Thyroid gland (tissue), 4 donors: ENCODE measurements around the gene DYNC2LI1. TPM values are rescaled to one million over a fixed set of nuclear protein-coding genes. Genes with fewer than 3 reads are reported as not detected.
A peak's percentile ranks its signal among the peaks of the same experiment; 100 is the strongest.
"Not testable (repeated sequence)": the region's sequence is repeated elsewhere in the genome, so short reads cannot be mapped to it uniquely, and the experiment has no call there.

Experiments
- DNase-seq, 2 donors: peaks; one replicate each; pipeline ENCODE4 v3.0.0-alpha.2; 2019
- H3K27ac ChIP-seq, 3 donors: fragments of 200-600 bp; sonication (generic); 1 replicate in 2 of 3; 2 replicates in 1 of 3; pipeline ENCODE4 v1.5.1; 2016 to 2019; ENCODE audit warnings: mild to moderate bottlenecking in 1 of 3, moderate library complexity in 1 of 3
- H3K27me3 ChIP-seq: fragments of 200-600 bp; sonication (generic); one replicate; pipeline ENCODE4 v1.5.1; 2019
- H3K36me3 ChIP-seq, 2 donors: fragments of 200-600 bp; sonication (generic); one replicate each; pipeline ENCODE4 v1.5.1; 2016 to 2019
- H3K4me1 ChIP-seq, 2 donors: fragments of 200-600 bp; sonication (generic); one replicate each; pipeline ENCODE4 v1.5.1; 2017 to 2019
- H3K4me3 ChIP-seq, 3 donors: fragments of 200-600 bp; sonication (generic); replicated peaks in 1 of 3; 1 replicate in 2 of 3; 2 replicates in 1 of 3; pipeline ENCODE4 v1.5.1; 2016; ENCODE audit warnings: mild to moderate bottlenecking in 1 of 3
- H3K9me3 ChIP-seq: fragments of 200-600 bp; sonication (generic); one replicate; pipeline ENCODE4 v1.5.1; 2017
- POLR2A ChIP-seq, 2 donors: fragments of 450-650 bp; IDR thresholded peaks; one replicate each; pipeline ENCODE4 v1.6.1; 2017; ENCODE audit warnings: antibody characterized with exemption in 2 of 2, mild to moderate bottlenecking in 2 of 2, moderate library complexity in 1 of 2
- WGBS, 2 donors: methylation state at CpG; one replicate each; pipeline ENCODE4 v1.1.5; 2017; 5-methylcytosine and 5-hydroxymethylcytosine counted together
- intact Hi-C: fragments of 100-400 bp; cut with DNase I; formaldehyde crosslinking; loops from one replicate; pipeline ENCODE4 v1.15.1; 2023
- total RNA-seq, 4 donors: library from RNA; depleted of rRNA; stranded (reverse); fragments of >200 nt; gene quantifications; one replicate each; pipeline ENCODE4 v1.2.3, GENCODE V29; 2016
- TF ChIP-seq, protein P1 (sequence below), 6 experiments: fragments of 200-600 bp in 3 of 6; fragments of 450-650 bp in 3 of 6; sonication (generic) in 3 of 6; IDR thresholded peaks; one replicate each; pipeline ENCODE4 v1.5.1; 2016 to 2019; ENCODE audit warnings: antibody characterized with exemption in 6 of 6, mild to moderate bottlenecking in 2 of 6, inconsistent platforms in 1 of 6, moderate library complexity in 1 of 6

The DYNC2LI1 gene
- 10 to 100 TPM; 37.7 to 55.0 (median 45.2) TPM for total RNA-seq

GRCh38 chr2:43773876-43774613 is at the start of gene DYNC2LI1:
Gene DYNC2LI1, plus strand, starts transcription at chr2:43774039. Its CDS starts 100 bp downstream, at chr2:43774139.
- peak; percentile 90 to 93 for DNase-seq
- H3K4me3 ChIP-seq: peak within 1 kb of the TSS; percentile 37 to 85 (median 79)
- H3K27me3 ChIP-seq: no peaks in the 10 kb centered on the region
- H3K27ac ChIP-seq: peak within 1 kb of the TSS; percentile 83 to 91 (median 90)
- TF ChIP-seq, protein P1, sequence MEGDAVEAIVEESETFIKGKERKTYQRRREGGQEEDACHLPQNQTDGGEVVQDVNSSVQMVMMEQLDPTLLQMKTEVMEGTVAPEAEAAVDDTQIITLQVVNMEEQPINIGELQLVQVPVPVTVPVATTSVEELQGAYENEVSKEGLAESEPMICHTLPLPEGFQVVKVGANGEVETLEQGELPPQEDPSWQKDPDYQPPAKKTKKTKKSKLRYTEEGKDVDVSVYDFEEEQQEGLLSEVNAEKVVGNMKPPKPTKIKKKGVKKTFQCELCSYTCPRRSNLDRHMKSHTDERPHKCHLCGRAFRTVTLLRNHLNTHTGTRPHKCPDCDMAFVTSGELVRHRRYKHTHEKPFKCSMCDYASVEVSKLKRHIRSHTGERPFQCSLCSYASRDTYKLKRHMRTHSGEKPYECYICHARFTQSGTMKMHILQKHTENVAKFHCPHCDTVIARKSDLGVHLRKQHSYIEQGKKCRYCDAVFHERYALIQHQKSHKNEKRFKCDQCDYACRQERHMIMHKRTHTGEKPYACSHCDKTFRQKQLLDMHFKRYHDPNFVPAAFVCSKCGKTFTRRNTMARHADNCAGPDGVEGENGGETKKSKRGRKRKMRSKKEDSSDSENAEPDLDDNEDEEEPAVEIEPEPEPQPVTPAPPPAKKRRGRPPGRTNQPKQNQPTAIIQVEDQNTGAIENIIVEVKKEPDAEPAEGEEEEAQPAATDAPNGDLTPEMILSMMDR (IDR thresholded peaks at IDR 0.05): no peak
- peak in 1 of 2 donors; percentile 80 for TF ChIP-seq POLR2A (IDR thresholded peaks at IDR 0.05)
- H3K9me3 ChIP-seq: no peaks in the 10 kb centered on the region
- intact Hi-C loops: loop anchor here (10.0 kb wide), 1 partner anchor 221 kb away; the partner anchor contains the start of gene LRPPRC
- no peaks in the 10 kb centered on the region for H3K36me3 ChIP-seq
- 1% methylated on average over 23 to 27 of the region's 31 CpGs for WGBS, 2 donors
- no peaks in the 10 kb centered on the region for H3K4me1 ChIP-seq

DNA sequence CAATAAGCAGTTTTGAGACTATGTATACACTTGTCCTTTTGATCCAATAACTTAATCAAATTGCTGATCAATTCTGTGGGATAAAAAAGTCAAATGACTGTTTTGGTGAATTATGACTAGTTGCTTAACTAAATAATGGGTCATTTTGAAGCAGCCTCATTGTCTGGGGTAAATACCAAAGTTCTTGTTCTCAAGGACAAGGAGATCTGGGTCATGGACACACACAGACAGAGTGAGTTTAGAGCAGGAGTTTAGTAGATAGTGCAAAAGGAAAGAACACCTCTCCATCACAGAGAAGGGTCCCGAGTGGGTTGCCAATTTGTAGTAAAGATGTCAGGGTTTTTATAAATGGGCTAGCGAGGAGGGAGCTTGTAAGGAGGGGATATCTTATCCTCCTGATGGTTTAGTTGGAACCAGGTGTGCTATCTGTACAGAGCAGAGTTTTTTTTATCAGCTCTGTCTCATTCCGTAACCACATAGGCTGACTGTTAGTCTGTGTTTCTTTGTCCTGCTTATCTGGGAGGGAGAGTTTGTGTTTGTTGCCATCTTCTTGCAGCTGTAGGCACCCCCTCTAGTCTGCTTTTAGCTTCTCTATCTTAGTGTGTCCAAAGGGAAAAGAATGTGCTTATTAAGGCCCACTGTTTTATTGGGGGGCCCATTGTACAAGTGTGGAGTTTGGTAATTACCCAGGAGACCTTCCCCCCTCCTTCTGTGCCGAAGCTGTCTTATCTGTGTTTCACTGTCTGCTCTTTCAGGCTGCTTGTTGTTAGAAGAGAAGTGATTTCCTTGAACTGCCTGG is 48.9 kb upstream of the DYNC2LI1 start:
- 68 to 71% methylated on average over 4 of the region's 4 CpGs for WGBS, 2 donors
- no peak overlapping the region for H3K27ac ChIP-seq
- intact Hi-C loops: no loop called here

GRCh38 chr2:43725711-43726246 is 48.1 kb upstream of the DYNC2LI1 start:
- intact Hi-C loops: no loop called here
- TF ChIP-seq, protein P1 (IDR thresholded peaks at IDR 0.05): no peak
- TF ChIP-seq POLR2A (IDR thresholded peaks at IDR 0.05): no peak
- no peak for DNase-seq
- Histone ChIP-seq H3K4me1 (no peaks in the 10 kb centered on the region), H3K27ac (no peak overlapping the region), H3K27me3 (no peaks in the 10 kb centered on the region), H3K36me3 (no peaks in the 10 kb centered on the region), H3K4me3 (no peak overlapping the region), H3K9me3 (no peaks in the 10 kb centered on the region)
- WGBS, 2 donors: 97 to 100% methylated on average over 3 of the region's 3 CpGs

More for the DNA sequence above, 48.9 kb upstream of the DYNC2LI1 start:
- Histone ChIP-seq H3K9me3 (no peaks in the 10 kb centered on the region), H3K36me3 (no peaks in the 10 kb centered on the region), H3K4me1 (no peaks in the 10 kb centered on the region), H3K4me3 (no peak overlapping the region), H3K27me3 (no peaks in the 10 kb centered on the region)
- TF ChIP-seq POLR2A (IDR thresholded peaks at IDR 0.05): no peak
- TF ChIP-seq, protein P1 (IDR thresholded peaks at IDR 0.05): no peak
- DNase-seq: no peak

DNA sequence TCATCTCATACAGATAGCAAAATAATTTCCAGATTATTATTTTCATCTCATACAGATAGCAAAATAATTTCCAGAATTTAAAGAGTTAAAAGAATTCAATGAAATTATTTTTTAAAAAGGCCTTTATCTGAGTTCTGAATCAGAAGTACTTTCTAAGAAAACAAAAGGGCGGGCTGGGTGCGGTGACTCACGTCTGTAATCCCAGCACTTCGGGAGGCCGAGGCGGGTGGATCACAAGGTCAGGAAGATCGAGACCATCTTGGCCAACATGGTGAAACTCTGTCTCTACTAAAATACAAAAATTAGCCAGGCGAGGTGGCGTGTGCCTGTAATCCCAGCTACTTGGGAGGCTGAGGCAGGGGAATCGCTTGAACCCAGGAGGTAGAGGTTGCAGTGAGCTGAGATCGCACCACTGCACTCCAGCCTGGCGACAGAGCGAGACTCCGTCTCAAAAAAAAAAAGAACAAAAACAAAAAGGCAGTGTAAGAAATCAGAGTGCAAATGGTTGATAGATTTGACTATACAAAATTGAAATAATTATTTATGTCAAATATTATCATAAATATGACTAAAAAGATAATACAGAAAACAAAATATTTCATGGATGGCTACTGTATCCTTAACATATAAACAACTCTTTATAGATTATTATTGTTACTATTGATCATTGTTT is 46.7 kb upstream of the DYNC2LI1 start:
- WGBS, 2 donors: 66 to 68% methylated on average over 14 of the region's 14 CpGs

DNA sequence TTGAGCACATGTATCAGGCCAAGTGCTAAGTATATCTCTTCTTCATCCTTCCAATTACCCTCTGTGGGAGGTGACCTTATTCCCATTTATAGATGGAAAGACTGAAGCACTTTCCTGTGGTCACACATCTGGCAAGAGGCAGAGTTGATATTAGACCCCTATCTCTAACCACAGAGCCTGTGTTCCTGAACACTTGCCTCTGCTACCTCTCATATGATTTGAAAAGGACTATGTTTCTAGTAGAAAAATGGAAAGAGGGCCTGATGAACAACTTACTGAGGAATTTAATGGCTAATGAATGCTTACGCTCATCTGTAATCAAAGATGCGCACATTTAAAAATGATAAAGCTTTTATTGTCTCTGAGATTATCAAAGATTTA is 46.2 kb upstream of the DYNC2LI1 start:
- TF ChIP-seq, protein P1 (IDR thresholded peaks at IDR 0.05): no peak
- TF ChIP-seq POLR2A (IDR thresholded peaks at IDR 0.05): no peak
- Histone ChIP-seq H3K36me3 (no peaks in the 10 kb centered on the region), H3K27ac (no peak overlapping the region), H3K9me3 (no peaks in the 10 kb centered on the region), H3K4me1 (no peaks in the 10 kb centered on the region), H3K4me3 (no peak overlapping the region), H3K27me3 (no peaks in the 10 kb centered on the region)
- 97 to 100% methylated on average over 2 of the region's 2 CpGs for WGBS, 2 donors
- intact Hi-C loops: no loop called here
- no peak for DNase-seq

More for the DNA sequence above, 46.7 kb upstream of the DYNC2LI1 start:
- H3K4me1 ChIP-seq, H3K4me3 ChIP-seq, H3K27me3 ChIP-seq, H3K27ac ChIP-seq, H3K9me3 ChIP-seq, intact Hi-C loops, DNase-seq, H3K36me3 ChIP-seq: not testable (repeated sequence)
